IMR-90 (cell line): ENCODE data around the gene LILRA1.
"Not testable (repeated sequence)": the region's sequence is repeated elsewhere in the genome, so short reads cannot be mapped to it uniquely, and the experiment has no call there.

ENCODE experiments used
- BHLHE40 ChIP-seq: fragments of 150-350 bp; IDR thresholded peaks from 2 replicates; pipeline ENCODE4 v1.6.1; 2016; ENCODE audit warnings: mild to moderate bottlenecking, low read depth, low read length
- FOS ChIP-seq: fragments of 150-350 bp; IDR thresholded peaks from 2 replicates; pipeline ENCODE4 v1.6.1; 2016; ENCODE audit warnings: low read depth, low read length
- POLR2A ChIP-seq: IDR thresholded peaks from 2 replicates; pipeline ENCODE4 v1.6.1; 2012; ENCODE audit warnings: mild to moderate bottlenecking, low read depth, low read length
- RCOR1 ChIP-seq: IDR thresholded peaks from 2 replicates; pipeline ENCODE4 v1.6.1; 2012; ENCODE audit warnings: mild to moderate bottlenecking, low read length, improper control_type of control experiment; ENCODE audit not compliant: insufficient replicate concordance
- RFX5 ChIP-seq: IDR thresholded peaks from 2 replicates; pipeline ENCODE4 v1.8.0; 2012; ENCODE audit warnings: low read depth, mild to moderate bottlenecking, low read length, moderate library complexity
- SMC3 ChIP-seq: fragments of 150-350 bp; IDR thresholded peaks from 2 replicates; pipeline ENCODE4 v1.6.1; 2016; ENCODE audit warnings: low read depth, mild to moderate bottlenecking, antibody characterized with exemption, low read length, moderate library complexity
- TF ChIP-seq, protein P1 (sequence below): conservative IDR thresholded peaks from 2 replicates; pipeline ENCODE4 v1.5.1; 2012; ENCODE audit warnings: mild to moderate bottlenecking, low read depth, low read length, improper control_type of control experiment
- TF ChIP-seq, protein P2 (sequence below): fragments of 150-350 bp; IDR thresholded peaks from 2 replicates; pipeline ENCODE4 v1.6.1; 2016; ENCODE audit warnings: low read depth, mild to moderate bottlenecking, low read length, moderate library complexity, borderline replicate concordance

DNA sequence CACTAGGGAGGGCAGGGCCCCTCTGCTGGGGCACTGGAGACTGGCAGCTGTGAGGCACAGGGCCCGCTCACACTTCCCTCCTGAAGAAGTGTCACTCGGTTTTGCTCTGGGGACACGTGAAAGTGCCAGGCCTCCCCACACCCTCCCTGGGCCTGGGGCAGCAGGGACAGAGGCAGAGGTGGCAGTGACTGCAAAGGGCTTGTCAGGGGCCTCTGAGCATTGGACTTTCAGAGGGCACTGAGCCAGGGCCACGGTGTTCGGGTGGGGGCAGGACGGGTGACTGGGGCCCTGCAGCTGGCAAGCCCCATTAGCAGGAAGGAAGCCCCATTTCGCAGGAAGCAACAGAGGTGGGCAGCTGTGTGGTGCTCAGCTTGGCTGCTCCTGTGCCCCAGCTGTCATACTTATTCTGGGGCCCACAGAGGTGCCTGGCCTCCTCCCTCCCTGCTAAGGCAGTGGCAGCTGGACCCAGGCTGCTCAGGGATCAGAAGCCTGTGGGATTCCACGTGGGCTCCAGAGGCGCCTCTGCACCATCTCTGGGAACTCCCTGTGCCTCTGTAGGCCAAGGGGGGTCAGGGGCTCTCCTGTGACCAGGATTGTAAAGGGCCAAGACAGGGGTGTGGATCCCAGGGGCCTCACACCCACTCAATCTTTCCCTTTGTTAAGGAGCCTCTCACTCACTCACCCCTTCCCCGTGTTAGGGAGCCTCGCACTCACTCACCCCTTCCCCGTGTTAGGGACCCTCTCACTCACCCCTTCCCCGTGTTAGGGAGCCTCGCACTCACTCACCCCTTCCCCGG, 31.7 kb downstream of the LILRA1 start:
- TF ChIP-seq SMC3, POLR2A, FOS, BHLHE40, RFX5, RCOR1: not testable (repeated sequence)
- TF ChIP-seq, protein P1, sequence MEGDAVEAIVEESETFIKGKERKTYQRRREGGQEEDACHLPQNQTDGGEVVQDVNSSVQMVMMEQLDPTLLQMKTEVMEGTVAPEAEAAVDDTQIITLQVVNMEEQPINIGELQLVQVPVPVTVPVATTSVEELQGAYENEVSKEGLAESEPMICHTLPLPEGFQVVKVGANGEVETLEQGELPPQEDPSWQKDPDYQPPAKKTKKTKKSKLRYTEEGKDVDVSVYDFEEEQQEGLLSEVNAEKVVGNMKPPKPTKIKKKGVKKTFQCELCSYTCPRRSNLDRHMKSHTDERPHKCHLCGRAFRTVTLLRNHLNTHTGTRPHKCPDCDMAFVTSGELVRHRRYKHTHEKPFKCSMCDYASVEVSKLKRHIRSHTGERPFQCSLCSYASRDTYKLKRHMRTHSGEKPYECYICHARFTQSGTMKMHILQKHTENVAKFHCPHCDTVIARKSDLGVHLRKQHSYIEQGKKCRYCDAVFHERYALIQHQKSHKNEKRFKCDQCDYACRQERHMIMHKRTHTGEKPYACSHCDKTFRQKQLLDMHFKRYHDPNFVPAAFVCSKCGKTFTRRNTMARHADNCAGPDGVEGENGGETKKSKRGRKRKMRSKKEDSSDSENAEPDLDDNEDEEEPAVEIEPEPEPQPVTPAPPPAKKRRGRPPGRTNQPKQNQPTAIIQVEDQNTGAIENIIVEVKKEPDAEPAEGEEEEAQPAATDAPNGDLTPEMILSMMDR = not testable (repeated sequence)
- TF ChIP-seq, protein P2, sequence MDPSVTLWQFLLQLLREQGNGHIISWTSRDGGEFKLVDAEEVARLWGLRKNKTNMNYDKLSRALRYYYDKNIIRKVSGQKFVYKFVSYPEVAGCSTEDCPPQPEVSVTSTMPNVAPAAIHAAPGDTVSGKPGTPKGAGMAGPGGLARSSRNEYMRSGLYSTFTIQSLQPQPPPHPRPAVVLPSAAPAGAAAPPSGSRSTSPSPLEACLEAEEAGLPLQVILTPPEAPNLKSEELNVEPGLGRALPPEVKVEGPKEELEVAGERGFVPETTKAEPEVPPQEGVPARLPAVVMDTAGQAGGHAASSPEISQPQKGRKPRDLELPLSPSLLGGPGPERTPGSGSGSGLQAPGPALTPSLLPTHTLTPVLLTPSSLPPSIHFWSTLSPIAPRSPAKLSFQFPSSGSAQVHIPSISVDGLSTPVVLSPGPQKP = not testable (repeated sequence)
